ENCODE measurements around the gene HOXC12.

The HOXC12 gene

DNA sequence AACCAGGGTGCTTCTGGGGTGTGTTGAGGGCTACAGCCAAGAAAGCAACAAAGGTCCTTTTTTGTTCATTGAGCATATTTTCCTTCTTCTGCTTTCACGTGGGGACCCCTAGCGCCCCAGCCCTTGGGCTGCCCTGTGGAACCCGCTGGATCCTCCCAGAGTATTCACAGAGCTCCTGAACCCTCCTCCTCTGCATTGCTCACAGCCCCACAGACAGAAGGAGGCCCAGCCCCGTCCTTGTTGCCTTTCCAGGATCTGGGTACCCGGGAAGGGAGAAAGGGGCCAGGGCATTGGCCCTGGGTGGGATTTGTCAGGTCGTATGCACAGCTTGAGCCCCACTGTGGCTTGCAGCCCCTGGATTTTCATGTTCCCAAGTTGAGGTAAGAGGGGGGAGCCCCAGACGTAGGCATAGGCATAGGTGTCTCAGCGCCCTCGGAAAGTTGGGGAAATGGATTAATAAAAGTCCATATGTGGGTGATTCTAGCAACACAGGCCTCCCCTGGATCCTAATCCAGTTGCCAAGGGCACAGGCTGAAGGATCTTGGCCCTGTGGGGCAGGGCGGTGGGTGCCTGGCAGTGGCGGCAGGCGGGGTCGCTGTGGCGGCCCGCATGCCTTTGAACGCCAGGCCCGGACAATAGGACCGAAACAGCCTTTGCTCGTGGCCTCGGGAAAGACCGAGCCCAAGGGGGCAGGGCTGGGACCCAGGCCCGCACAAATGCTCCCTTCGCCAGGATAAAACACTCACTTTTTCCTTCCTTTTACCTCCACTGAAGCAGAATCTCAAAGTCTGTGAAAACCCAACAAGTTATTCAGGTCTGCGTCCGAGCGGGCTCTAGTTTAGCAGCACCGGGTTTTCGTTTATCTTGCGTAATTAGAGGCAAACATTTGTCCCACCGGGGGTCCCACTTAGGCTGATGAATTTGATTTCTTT lies 27.2 kb downstream of the HOXC12 start:
- Histone ChIP-seq H3K27me3 (ENCODE audit: insufficient read depth, low read length) (peaks cover 93% of the 10 kb centered on the region), H3K27ac (ENCODE audit: low read depth, low read length) (no peak overlapping the region), H2AFZ (ENCODE audit: low read length, unreplicated experiment) (no peak overlapping the region)

DNA sequence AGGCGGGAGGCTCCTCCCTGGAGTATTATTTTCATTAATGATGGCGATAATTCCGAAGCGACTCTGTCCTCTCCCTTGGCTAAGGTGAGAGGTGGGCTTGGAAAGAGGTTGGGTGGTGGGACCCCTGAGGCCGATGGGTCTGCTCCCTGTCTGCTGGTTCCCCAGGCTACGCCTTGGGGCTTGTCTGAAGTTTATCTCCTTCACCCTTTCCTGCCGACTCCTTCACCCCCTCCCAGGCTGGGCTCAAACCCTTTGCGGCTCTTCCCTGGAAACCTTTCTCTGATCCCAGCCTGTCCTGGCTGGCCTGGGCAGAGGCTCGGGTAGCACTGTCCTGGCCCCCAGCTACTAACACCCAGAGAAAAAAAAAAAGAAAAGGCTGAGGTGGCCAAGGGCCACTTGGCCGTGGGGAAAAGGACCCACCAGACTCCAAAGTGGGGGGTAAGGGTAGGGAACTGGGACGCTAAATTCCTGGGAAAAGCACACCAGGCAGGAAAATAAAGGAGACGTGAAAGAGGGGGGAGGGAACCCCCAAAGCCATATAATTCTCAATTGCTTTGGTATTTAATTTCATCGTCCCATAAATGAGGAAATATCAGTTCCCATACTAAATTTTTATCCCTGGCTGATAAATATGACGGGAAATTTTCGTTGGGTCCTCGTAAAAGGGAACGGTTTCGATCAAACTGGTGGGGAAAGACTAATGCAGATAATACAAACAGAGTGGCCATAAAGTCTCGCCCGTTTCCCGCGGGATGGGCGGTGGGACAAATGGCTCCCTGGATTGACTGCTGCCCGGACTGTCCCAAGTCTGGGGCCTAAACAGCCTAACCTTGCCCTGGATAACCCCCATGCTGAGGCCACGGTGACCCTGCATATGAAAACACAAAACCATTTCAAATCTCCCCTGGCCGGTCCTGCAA lies 28.2 kb downstream of the HOXC12 start:
- Histone ChIP-seq H2AFZ (ENCODE audit: low read length, unreplicated experiment) (no peak overlapping the region), H3K27me3 (ENCODE audit: insufficient read depth, low read length) (peaks cover 93% of the 10 kb centered on the region), H3K27ac (ENCODE audit: low read depth, low read length) (no peak overlapping the region), H3K36me3 (ENCODE audit: insufficient read depth, low read length) (no peaks in the 10 kb centered on the region), H3K4me3 (ENCODE audit: low read depth, low read length) (no peak overlapping the region), H3K79me2 (ENCODE audit: control insufficient read depth, insufficient read depth, low read length, unreplicated experiment) (no peaks in the 10 kb centered on the region), H3K4me1 (ENCODE audit: control insufficient read depth, insufficient read depth, low read length, unreplicated experiment) (no peaks in the 10 kb centered on the region)

More for the DNA sequence above, 27.2 kb downstream of the HOXC12 start:
- Histone ChIP-seq H3K36me3 (ENCODE audit: insufficient read depth, low read length) (no peaks in the 10 kb centered on the region), H3K79me2 (ENCODE audit: control insufficient read depth, insufficient read depth, low read length, unreplicated experiment) (no peaks in the 10 kb centered on the region), H3K4me1 (ENCODE audit: control insufficient read depth, insufficient read depth, low read length, unreplicated experiment) (no peaks in the 10 kb centered on the region), H3K4me3 (ENCODE audit: low read depth, low read length) (no peak overlapping the region)

DNA sequence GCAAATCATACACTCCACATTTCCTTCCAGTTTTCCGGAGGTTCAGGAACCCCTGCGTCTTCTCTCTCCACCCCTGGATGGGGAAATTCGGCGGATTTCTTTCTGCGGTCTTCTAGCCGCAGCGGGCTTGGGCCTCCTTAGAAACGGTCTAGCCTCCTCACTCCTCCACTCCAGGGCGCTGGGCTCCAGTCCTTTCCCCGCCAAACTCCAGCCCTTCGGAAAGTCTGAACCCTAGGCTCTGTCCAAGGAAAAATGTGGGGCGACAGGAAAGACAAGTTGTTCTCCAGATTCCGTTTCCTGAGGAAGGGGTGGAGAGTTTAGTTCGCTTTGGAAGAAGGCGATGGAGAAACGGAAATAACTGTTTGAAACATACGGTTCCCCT lies 28.9 kb downstream of the HOXC12 start:
- peaks cover 93% of the 10 kb centered on the region for H3K27me3 ChIP-seq (ENCODE audit: insufficient read depth, low read length)
- no peaks in the 10 kb centered on the region for H3K4me1 ChIP-seq (ENCODE audit: control insufficient read depth, insufficient read depth, low read length, unreplicated experiment)
- H3K27ac ChIP-seq (ENCODE audit: low read depth, low read length) = no peak overlapping the region
- no peak overlapping the region for H2AFZ ChIP-seq (ENCODE audit: low read length, unreplicated experiment)
- no peaks in the 10 kb centered on the region for H3K79me2 ChIP-seq (ENCODE audit: control insufficient read depth, insufficient read depth, low read length, unreplicated experiment)
- no peaks in the 10 kb centered on the region for H3K36me3 ChIP-seq (ENCODE audit: insufficient read depth, low read length)
- H3K4me3 ChIP-seq (ENCODE audit: low read depth, low read length) = no peak overlapping the region

- no peaks in the 10 kb centered on the region for H3K4me1 ChIP-seq (ENCODE audit: control insufficient read depth, insufficient read depth, low read length, unreplicated experiment)
- no peak overlapping the region for H3K4me3 ChIP-seq (ENCODE audit: low read depth, low read length)
- H2AFZ ChIP-seq (ENCODE audit: low read length, unreplicated experiment) = no peak overlapping the region
- peaks cover 88% of the 10 kb centered on the region for H3K27me3 ChIP-seq (ENCODE audit: insufficient read depth, low read length)
- H3K79me2 ChIP-seq (ENCODE audit: control insufficient read depth, insufficient read depth, low read length, unreplicated experiment) = no peaks in the 10 kb centered on the region
- H3K36me3 ChIP-seq (ENCODE audit: insufficient read depth, low read length) = no peaks in the 10 kb centered on the region
- no peak overlapping the region for H3K27ac ChIP-seq (ENCODE audit: low read depth, low read length)
These were observed 29.4 kb downstream of the HOXC12 start for GRCh38 chr12:53983950-53984572.

- Histone ChIP-seq H3K36me3 (ENCODE audit: insufficient read depth, low read length) (no peaks in the 10 kb centered on the region), H3K4me3 (ENCODE audit: low read depth, low read length) (peak within 1 kb of the TSS; percentile 72), H3K4me1 (ENCODE audit: control insufficient read depth, insufficient read depth, low read length, unreplicated experiment) (peaks cover 7% of the 10 kb centered on the region), H3K27ac (ENCODE audit: low read depth, low read length) (no peak within 1 kb of the TSS), H2AFZ (ENCODE audit: low read length, unreplicated experiment) (peak within 1 kb of the TSS; percentile 40), H3K79me2 (ENCODE audit: control insufficient read depth, insufficient read depth, low read length, unreplicated experiment) (no peaks in the 10 kb centered on the region), H3K27me3 (ENCODE audit: insufficient read depth, low read length) (peaks cover 85% of the 10 kb centered on the region)
These were observed 30.4 kb downstream of the HOXC12 start, which contains the start of gene HOXC10 for GRCh38 chr12:53984901-53985691. HOXC10 (plus strand) TSS chr12:53985146; CDS start chr12:53985260, 114 bp downstream.

- Histone ChIP-seq H2AFZ (ENCODE audit: low read length, unreplicated experiment) (peak overlapping the region; percentile 29), H3K27me3 (ENCODE audit: insufficient read depth, low read length) (peaks cover 87% of the 10 kb centered on the region), H3K79me2 (ENCODE audit: control insufficient read depth, insufficient read depth, low read length, unreplicated experiment) (no peaks in the 10 kb centered on the region), H3K36me3 (ENCODE audit: insufficient read depth, low read length) (no peaks in the 10 kb centered on the region), H3K27ac (ENCODE audit: low read depth, low read length) (no peak overlapping the region), H3K4me1 (ENCODE audit: control insufficient read depth, insufficient read depth, low read length, unreplicated experiment) (peaks cover 12% of the 10 kb centered on the region), H3K4me3 (ENCODE audit: low read depth, low read length) (peak overlapping the region; percentile 72)
These were observed 30.9 kb downstream of the HOXC12 start for GRCh38 chr12:53985692-53985993.

DNA sequence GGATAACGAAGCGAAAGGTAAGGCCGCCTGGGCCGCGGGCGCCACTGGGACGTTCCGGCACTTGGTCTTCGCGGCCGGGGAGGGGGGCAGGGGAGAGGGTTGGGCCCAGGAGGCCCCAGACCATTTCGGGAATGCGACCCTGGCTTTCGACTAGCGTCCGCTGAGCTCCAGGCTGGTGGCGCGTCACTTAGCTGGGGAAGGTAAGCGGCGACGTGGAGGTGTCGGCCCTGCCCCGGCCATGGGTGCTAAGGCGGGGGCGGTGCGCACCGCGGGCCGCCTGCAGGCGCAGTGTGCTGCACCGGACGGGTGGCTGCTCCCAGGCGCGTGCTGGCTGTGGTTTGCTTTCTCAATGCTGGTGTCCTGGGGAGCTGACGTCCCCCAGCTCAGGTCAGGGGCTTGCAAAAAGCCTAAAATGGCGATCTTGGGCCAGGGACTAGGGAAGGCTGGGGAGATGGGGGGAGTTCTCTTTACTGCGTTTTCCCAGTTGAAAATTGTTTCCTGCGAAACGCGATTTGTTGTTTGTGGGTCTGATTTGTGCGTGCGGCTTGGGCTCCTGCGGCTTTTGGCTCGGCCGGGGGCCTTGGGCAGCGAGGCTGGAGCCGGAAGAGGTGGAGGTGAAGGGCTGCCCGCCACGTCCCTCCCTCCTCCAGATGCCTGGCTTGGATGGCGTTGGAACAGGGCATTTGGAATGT lies 31.4 kb downstream of the HOXC12 start:
- no peaks in the 10 kb centered on the region for H3K36me3 ChIP-seq (ENCODE audit: insufficient read depth, low read length)
- H3K79me2 ChIP-seq (ENCODE audit: control insufficient read depth, insufficient read depth, low read length, unreplicated experiment) = no peaks in the 10 kb centered on the region
- no peak overlapping the region for H3K27ac ChIP-seq (ENCODE audit: low read depth, low read length)
- peak overlapping the region; percentile 72 for H3K4me3 ChIP-seq (ENCODE audit: low read depth, low read length)
- peaks cover 17% of the 10 kb centered on the region for H3K4me1 ChIP-seq (ENCODE audit: control insufficient read depth, insufficient read depth, low read length, unreplicated experiment)
- H3K27me3 ChIP-seq (ENCODE audit: insufficient read depth, low read length) = peaks cover 87% of the 10 kb centered on the region
- peak overlapping the region; percentile 29 for H2AFZ ChIP-seq (ENCODE audit: low read length, unreplicated experiment)

- Histone ChIP-seq H3K4me1 (ENCODE audit: control insufficient read depth, insufficient read depth, low read length, unreplicated experiment) (peaks cover 19% of the 10 kb centered on the region), H3K4me3 (ENCODE audit: low read depth, low read length) (peak overlapping the region; percentile 72), H3K79me2 (ENCODE audit: control insufficient read depth, insufficient read depth, low read length, unreplicated experiment) (no peaks in the 10 kb centered on the region), H3K36me3 (ENCODE audit: insufficient read depth, low read length) (no peaks in the 10 kb centered on the region), H3K27ac (ENCODE audit: low read depth, low read length) (no peak overlapping the region), H2AFZ (ENCODE audit: low read length, unreplicated experiment) (peak overlapping the region; percentile 29), H3K27me3 (ENCODE audit: insufficient read depth, low read length) (peaks cover 87% of the 10 kb centered on the region)
These were observed 32.2 kb downstream of the HOXC12 start for GRCh38 chr12:53986686-53987483.

DNA sequence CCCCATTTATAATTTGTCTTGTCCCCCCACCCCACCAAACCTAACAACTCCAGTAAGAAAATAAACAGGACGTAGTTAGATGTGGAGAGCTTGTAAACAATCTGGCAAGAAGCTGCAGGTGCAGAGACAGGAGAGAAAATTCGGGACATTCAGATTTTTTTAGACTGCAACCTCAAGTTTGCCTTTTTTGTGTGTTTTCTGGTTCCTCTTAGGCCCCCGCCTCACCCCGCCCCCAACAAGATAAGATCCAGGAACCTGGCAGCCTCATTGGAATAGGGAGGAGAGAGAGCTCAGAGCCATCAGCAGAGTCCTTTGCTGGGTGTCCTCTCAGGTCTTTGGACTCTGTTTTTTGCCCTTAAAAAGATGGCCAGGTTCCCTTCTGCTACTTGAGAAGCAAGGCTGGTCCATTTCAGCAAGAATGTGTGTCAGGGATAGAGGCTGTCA lies 33.1 kb downstream of the HOXC12 start:
- no peaks in the 10 kb centered on the region for H3K36me3 ChIP-seq (ENCODE audit: insufficient read depth, low read length)
- H3K79me2 ChIP-seq (ENCODE audit: control insufficient read depth, insufficient read depth, low read length, unreplicated experiment) = no peaks in the 10 kb centered on the region
- H3K4me3 ChIP-seq (ENCODE audit: low read depth, low read length) = no peak overlapping the region
- H2AFZ ChIP-seq (ENCODE audit: low read length, unreplicated experiment) = no peak overlapping the region
- peaks cover 87% of the 10 kb centered on the region for H3K27me3 ChIP-seq (ENCODE audit: insufficient read depth, low read length)
- H3K4me1 ChIP-seq (ENCODE audit: control insufficient read depth, insufficient read depth, low read length, unreplicated experiment) = peaks cover 19% of the 10 kb centered on the region
- H3K27ac ChIP-seq (ENCODE audit: low read depth, low read length) = no peak overlapping the region
